ENCODE measurements around the gene TMIGD1. TPM values are rescaled to one million over a fixed set of nuclear protein-coding genes. Genes with fewer than 3 reads are reported as not detected.

The TMIGD1 gene
- total and polyA plus RNA-seq, 2 of the 13 experiments (the other 11 are each of a cell fraction or from before 2014, with no cell fraction given): not detected

GRCh38 chr17:30290696-30291542 lies 42.9 kb downstream of the TMIGD1 start (continued):
- TF ChIP-seq GMEB2 (CRISPR knock-in tag; IDR thresholded peaks at IDR 0.05; ENCODE audit: low read depth): no peak
- no peak for TF ChIP-seq TARDBP (CRISPR knock-in tag; IDR thresholded peaks at IDR 0.05)
- TF ChIP-seq ZBTB33 (CRISPR knock-in tag; IDR thresholded peaks at IDR 0.05): no peak
- no peak for TF ChIP-seq ZNF644 (CRISPR knock-in tag; IDR thresholded peaks at IDR 0.05; ENCODE audit: low read depth)
- TF ChIP-seq ZNF570 (CRISPR knock-in tag; IDR thresholded peaks at IDR 0.05; ENCODE audit: borderline replicate concordance): no peak
- TF ChIP-seq ESRRA (CRISPR knock-in tag; IDR thresholded peaks at IDR 0.05; ENCODE audit: low read depth): no peak
- TF ChIP-seq KLF9 (CRISPR knock-in tag; IDR thresholded peaks at IDR 0.05; ENCODE audit: low read depth): no peak
- no peak for TF ChIP-seq MAFK (conservative IDR thresholded peaks at IDR 0.05 in 1 of 2, IDR thresholded peaks at IDR 0.05 in 1 of 2; ENCODE audit: low read length in 2 of 2)
- TF ChIP-seq KDM2A (CRISPR knock-in tag; IDR thresholded peaks at IDR 0.05; ENCODE audit: borderline replicate concordance, low read depth): no peak
- no peak for TF ChIP-seq ATF3 (CRISPR knock-in tag; IDR thresholded peaks at IDR 0.05)
- no peak for TF ChIP-seq TRIM24 (CRISPR knock-in tag; IDR thresholded peaks at IDR 0.05)
- TF ChIP-seq ZNF788 (CRISPR knock-in tag; IDR thresholded peaks at IDR 0.05; ENCODE audit: borderline replicate concordance): no peak
- TF ChIP-seq ZNF780A (CRISPR knock-in tag; IDR thresholded peaks at IDR 0.05): no peak
- TF ChIP-seq SIN3A (IDR thresholded peaks at IDR 0.05; ENCODE audit: borderline replicate concordance, low read depth, low read length): peak; percentile 45; the same call in 1 of the 2 replicates
- no peak for TF ChIP-seq ZNF264 (CRISPR knock-in tag; IDR thresholded peaks at IDR 0.05)
- no peak for TF ChIP-seq ZNF234 (CRISPR knock-in tag; conservative IDR thresholded peaks at IDR 0.05)
- no peak for TF ChIP-seq CEBPG (CRISPR knock-in tag; IDR thresholded peaks at IDR 0.05)
- TF ChIP-seq MAX (IDR thresholded peaks at IDR 0.05): peak; percentile 95
- TF ChIP-seq PBX2 (CRISPR knock-in tag; IDR thresholded peaks at IDR 0.05): no peak
